Stimulated activated naive CD8-positive, alpha-beta T cell treated with anti-CD3 and anti-CD28 coated beads, Interleukin-15, Interleukin-2, amounts not matched to agents 100 ng/mL and 50 ng/mL, for 24 hours (primary cell): ENCODE data around the gene MUSK.
"Not testable (repeated sequence)": the region's sequence is repeated elsewhere in the genome, so short reads cannot be mapped to it uniquely, and the experiment has no call there.

Source experiments
- H3K27ac Mint-ChIP-seq: one replicate; pipeline ENCODE4 v1.8.0; 2021; ENCODE audit warnings: mild to moderate bottlenecking, mixed read lengths
- H3K27me3 Mint-ChIP-seq: one replicate; pipeline ENCODE4 v1.8.0; 2021; ENCODE audit warnings: mixed read lengths
- H3K36me3 Mint-ChIP-seq: one replicate; pipeline ENCODE4 v1.8.0; 2021; ENCODE audit warnings: low read depth, mixed read lengths
- H3K4me1 Mint-ChIP-seq: one replicate; pipeline ENCODE4 v1.8.0; 2021; ENCODE audit warnings: low read depth, mixed read lengths
- H3K4me3 Mint-ChIP-seq: one replicate; pipeline ENCODE4 v1.8.0; 2021; ENCODE audit warnings: mild to moderate bottlenecking, mixed read lengths
- H3K9me3 Mint-ChIP-seq: one replicate; pipeline ENCODE4 v1.8.0; 2021; ENCODE audit warnings: mixed read lengths

MUSK gene

GRCh38 chr9:110659891-110660541 is 8.6 kb upstream of the MUSK start:
- H3K9me3 Mint-ChIP-seq = peaks cover 3% of the 10 kb centered on the region
- no peaks in the 10 kb centered on the region for H3K27me3 Mint-ChIP-seq
- H3K4me3 Mint-ChIP-seq = no peak overlapping the region
- no peak overlapping the region for H3K27ac Mint-ChIP-seq
- H3K36me3 Mint-ChIP-seq = no peaks in the 10 kb centered on the region
- no peaks in the 10 kb centered on the region for H3K4me1 Mint-ChIP-seq

GRCh38 chr9:110669433-110669832 is 842 bp downstream of the MUSK start:
- H3K4me1 Mint-ChIP-seq = no peaks in the 10 kb centered on the region
- no peaks in the 10 kb centered on the region for H3K9me3 Mint-ChIP-seq
- H3K27me3 Mint-ChIP-seq = no peaks in the 10 kb centered on the region
- H3K27ac Mint-ChIP-seq = no peak overlapping the region
- H3K4me3 Mint-ChIP-seq = no peak overlapping the region
- no peaks in the 10 kb centered on the region for H3K36me3 Mint-ChIP-seq

DNA sequence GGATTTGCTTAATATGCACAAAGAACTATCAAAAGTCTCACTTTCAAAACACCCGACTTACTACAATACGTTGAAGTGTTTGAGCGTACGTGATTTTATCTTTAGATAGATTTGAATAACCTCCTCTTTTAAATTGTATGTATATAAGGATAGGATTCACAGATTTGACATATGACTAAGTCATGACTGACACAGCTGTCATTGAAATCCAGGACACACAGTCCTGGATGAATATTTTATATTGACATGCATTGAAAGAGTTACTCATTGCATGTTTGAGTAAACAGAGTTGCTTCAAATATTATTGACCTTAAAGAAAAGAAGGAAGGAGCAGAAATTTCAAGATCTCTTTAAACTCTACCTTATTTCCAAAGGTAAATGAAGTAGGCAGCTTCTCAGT is 3.3 kb downstream of the MUSK start:
- peaks cover 5% of the 10 kb centered on the region for H3K9me3 Mint-ChIP-seq
- no peak overlapping the region for H3K4me3 Mint-ChIP-seq

GRCh38 chr9:110672873-110673510 is 4.4 kb downstream of the MUSK start:
- H3K27ac Mint-ChIP-seq = no peak overlapping the region
- H3K36me3 Mint-ChIP-seq = no peaks in the 10 kb centered on the region
- H3K4me1 Mint-ChIP-seq = no peaks in the 10 kb centered on the region
- H3K4me3 Mint-ChIP-seq = no peak overlapping the region
- H3K27me3 Mint-ChIP-seq = no peaks in the 10 kb centered on the region
- H3K9me3 Mint-ChIP-seq = peaks cover 12% of the 10 kb centered on the region

More for the DNA sequence above, 3.3 kb downstream of the MUSK start:
- no peaks in the 10 kb centered on the region for H3K27me3 Mint-ChIP-seq
- H3K27ac Mint-ChIP-seq = no peak overlapping the region
- H3K4me1 Mint-ChIP-seq = no peaks in the 10 kb centered on the region
- H3K36me3 Mint-ChIP-seq = no peaks in the 10 kb centered on the region

GRCh38 chr9:110687497-110687896 is 18.9 kb downstream of the MUSK start:
- Mint-ChIP-seq H3K27me3 (no peaks in the 10 kb centered on the region), H3K9me3 (no peaks in the 10 kb centered on the region), H3K27ac (no peak overlapping the region), H3K4me1 (no peaks in the 10 kb centered on the region), H3K36me3 (no peaks in the 10 kb centered on the region), H3K4me3 (no peak overlapping the region)

DNA sequence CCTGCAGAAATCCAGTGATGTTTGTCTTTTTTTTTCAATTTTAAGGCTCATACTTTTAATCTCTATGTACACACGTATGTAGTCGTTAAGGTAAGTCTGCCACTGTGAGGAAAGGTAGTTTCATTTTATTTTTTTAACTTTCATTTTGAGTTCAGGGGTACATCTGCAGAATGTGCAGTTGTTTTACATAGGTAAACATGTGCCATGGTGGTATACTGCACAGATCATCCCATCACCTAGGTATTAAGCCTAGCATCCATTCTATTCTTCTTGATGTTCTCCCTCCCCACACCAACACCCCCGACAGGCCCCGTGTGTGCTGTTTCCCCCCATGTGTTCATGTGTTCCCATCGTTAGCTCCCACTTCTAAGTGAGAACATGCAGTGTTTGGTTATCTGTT is 19.7 kb downstream of the MUSK start:
- no peaks in the 10 kb centered on the region for H3K9me3 Mint-ChIP-seq
- H3K4me1 Mint-ChIP-seq = no peaks in the 10 kb centered on the region
- H3K36me3 Mint-ChIP-seq = no peaks in the 10 kb centered on the region
- no peak overlapping the region for H3K4me3 Mint-ChIP-seq
- H3K27ac Mint-ChIP-seq = no peak overlapping the region
- no peaks in the 10 kb centered on the region for H3K27me3 Mint-ChIP-seq

GRCh38 chr9:110691002-110691549 is 22.5 kb downstream of the MUSK start:
- no peaks in the 10 kb centered on the region for H3K36me3 Mint-ChIP-seq
- H3K4me3 Mint-ChIP-seq = no peak overlapping the region
- H3K27ac Mint-ChIP-seq = no peak overlapping the region
- no peaks in the 10 kb centered on the region for H3K27me3 Mint-ChIP-seq
- no peaks in the 10 kb centered on the region for H3K9me3 Mint-ChIP-seq
- no peaks in the 10 kb centered on the region for H3K4me1 Mint-ChIP-seq

DNA sequence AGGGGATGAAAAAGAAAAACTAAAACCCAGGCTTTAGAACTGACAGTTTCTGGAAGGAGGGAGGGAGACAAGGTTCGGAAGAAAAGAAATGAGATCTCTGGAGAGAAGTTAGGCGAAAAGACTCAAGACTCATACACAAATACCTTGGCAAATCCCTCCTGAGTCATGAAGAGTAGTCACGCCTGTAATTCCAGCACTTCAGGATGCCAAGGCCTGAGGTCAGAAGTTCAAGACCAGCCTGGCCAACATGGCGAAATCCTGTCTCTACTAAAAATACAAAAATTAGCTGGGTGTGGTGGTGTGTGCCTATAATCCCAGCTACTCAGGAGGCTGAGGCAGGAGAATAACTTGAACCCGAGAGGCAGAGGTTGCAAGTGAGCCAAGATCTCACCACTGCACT is 27.3 kb downstream of the MUSK start:
- not testable (repeated sequence) for H3K36me3 Mint-ChIP-seq, H3K27me3 Mint-ChIP-seq, H3K9me3 Mint-ChIP-seq, H3K4me3 Mint-ChIP-seq, H3K27ac Mint-ChIP-seq, H3K4me1 Mint-ChIP-seq

GRCh38 chr9:110700953-110701352 is 32.4 kb downstream of the MUSK start:
- no peaks in the 10 kb centered on the region for H3K9me3 Mint-ChIP-seq
- no peaks in the 10 kb centered on the region for H3K4me1 Mint-ChIP-seq
- H3K27me3 Mint-ChIP-seq = no peaks in the 10 kb centered on the region
- no peaks in the 10 kb centered on the region for H3K36me3 Mint-ChIP-seq
- no peak overlapping the region for H3K27ac Mint-ChIP-seq
- H3K4me3 Mint-ChIP-seq = no peak overlapping the region

GRCh38 chr9:110703669-110704068 is 35.1 kb downstream of the MUSK start:
- Mint-ChIP-seq H3K4me3 (no peak overlapping the region), H3K27ac (no peak overlapping the region), H3K4me1 (no peaks in the 10 kb centered on the region), H3K9me3 (no peaks in the 10 kb centered on the region), H3K36me3 (no peaks in the 10 kb centered on the region), H3K27me3 (no peaks in the 10 kb centered on the region)

DNA sequence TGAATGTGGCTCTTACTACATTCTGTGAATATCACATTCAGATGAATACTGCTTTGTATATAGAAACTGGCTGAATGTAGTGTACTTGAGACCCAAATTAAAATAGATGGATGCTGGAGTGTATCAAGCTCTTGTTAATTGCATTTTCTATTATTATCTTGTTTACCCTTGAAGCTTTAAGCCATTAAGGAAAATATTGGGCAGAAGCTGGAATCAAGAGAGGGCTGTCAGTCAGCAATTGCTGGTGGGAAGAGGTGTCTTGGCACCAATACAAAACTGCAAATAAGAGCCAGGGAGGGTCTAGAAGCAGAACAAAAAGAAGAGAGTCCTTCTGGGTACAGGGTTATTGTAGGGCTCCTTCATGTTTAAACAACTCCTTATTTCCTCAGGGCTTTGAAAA is 38.8 kb downstream of the MUSK start:
- Mint-ChIP-seq H3K4me3 (no peak overlapping the region), H3K36me3 (no peaks in the 10 kb centered on the region), H3K9me3 (no peaks in the 10 kb centered on the region), H3K27me3 (no peaks in the 10 kb centered on the region), H3K4me1 (no peaks in the 10 kb centered on the region), H3K27ac (no peak overlapping the region)

DNA sequence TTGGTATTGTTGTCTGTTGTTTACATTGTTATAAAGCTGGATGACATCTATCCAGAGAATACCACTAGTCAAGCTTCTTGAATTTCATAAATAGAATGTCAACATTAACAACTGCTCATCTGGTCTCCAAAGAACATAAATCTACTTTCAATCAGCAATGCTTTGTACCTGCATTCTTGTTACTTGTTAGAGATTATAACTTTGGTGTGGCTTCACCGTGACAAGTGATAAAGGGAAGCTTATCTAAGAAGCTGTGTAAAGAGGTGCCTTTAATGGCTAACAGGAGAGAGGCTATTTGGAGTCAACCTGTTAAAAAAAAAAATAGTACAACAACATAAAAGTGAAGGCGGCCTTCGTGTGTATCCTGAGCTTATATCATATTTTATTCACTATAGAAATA is 41.8 kb downstream of the MUSK start:
- H3K27me3 Mint-ChIP-seq = no peaks in the 10 kb centered on the region
- no peaks in the 10 kb centered on the region for H3K9me3 Mint-ChIP-seq
- H3K27ac Mint-ChIP-seq = no peak overlapping the region
- H3K4me1 Mint-ChIP-seq = no peaks in the 10 kb centered on the region
- H3K36me3 Mint-ChIP-seq = no peaks in the 10 kb centered on the region
- no peak overlapping the region for H3K4me3 Mint-ChIP-seq

- Mint-ChIP-seq H3K9me3 (peaks cover 3% of the 10 kb centered on the region), H3K27me3 (no peaks in the 10 kb centered on the region), H3K27ac (no peak overlapping the region), H3K36me3 (no peaks in the 10 kb centered on the region), H3K4me3 (no peak overlapping the region), H3K4me1 (no peaks in the 10 kb centered on the region)
Observed at GRCh38 chr9:110712955-110713354, 44.4 kb downstream of the MUSK start.

- H3K27ac Mint-ChIP-seq = no peak overlapping the region
- H3K4me3 Mint-ChIP-seq = no peak overlapping the region
- H3K4me1 Mint-ChIP-seq = no peaks in the 10 kb centered on the region
- peaks cover 8% of the 10 kb centered on the region for H3K9me3 Mint-ChIP-seq
- H3K27me3 Mint-ChIP-seq = no peaks in the 10 kb centered on the region
- H3K36me3 Mint-ChIP-seq = no peaks in the 10 kb centered on the region
Observed at GRCh38 chr9:110714314-110714713, 45.7 kb downstream of the MUSK start.

- H3K36me3 Mint-ChIP-seq = no peaks in the 10 kb centered on the region
- H3K27ac Mint-ChIP-seq = no peak overlapping the region
- no peaks in the 10 kb centered on the region for H3K4me1 Mint-ChIP-seq
- H3K9me3 Mint-ChIP-seq = peaks cover 6% of the 10 kb centered on the region
- no peak overlapping the region for H3K4me3 Mint-ChIP-seq
- H3K27me3 Mint-ChIP-seq = no peaks in the 10 kb centered on the region
Observed at GRCh38 chr9:110728058-110728457, 59.5 kb downstream of the MUSK start.

DNA sequence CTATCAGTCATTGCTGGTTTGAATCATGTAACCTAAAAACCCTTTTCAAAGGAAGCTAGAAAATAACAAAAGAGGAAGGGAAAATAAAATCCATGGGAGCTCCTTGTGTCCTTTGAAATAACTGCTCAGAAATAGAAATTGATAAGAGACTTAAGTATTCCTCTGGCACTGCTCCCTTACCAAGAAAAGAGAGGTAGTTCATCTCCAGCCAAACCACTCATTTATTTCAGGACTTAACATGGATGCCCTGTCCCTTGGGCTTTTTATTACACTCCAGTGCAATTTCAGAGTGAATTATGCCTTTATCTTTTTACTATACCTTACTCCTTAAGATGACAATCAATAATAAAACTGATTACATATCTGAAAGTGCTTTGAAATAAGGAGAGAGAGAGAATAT is 61.0 kb downstream of the MUSK start:
- Mint-ChIP-seq H3K9me3 (peaks cover 3% of the 10 kb centered on the region), H3K4me1 (no peaks in the 10 kb centered on the region), H3K27ac (no peak overlapping the region), H3K27me3 (no peaks in the 10 kb centered on the region), H3K4me3 (no peak overlapping the region), H3K36me3 (no peaks in the 10 kb centered on the region)
